ENCODE measurements around the gene HDAC11. TPM values are rescaled to one million over a fixed set of nuclear protein-coding genes. Genes with fewer than 3 reads are reported as not detected.

The HDAC11 gene
- total RNA-seq, 2 experiments from 2014 or later: 0.74 to 1.1 TPM

DNA sequence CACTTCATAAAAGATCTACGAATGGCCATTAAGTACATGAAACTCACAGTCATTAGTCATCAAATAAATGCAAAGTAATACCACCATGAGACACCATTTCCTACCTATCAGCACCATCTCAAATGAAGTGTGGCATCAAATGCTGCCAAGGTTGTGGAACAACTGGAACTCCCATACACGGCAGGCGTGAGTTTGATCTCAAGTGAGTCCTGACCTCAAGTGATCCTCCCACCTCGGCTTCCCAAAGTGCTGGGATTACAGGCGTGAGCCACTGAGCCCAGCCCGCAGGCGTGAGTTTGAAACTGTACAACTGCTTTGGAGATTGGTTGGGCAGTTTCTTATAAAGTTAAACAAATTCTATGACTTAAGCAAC, 28.8 kb upstream of the HDAC11 start:
- ChIA-PET CTCF (ENCODE audit: unreplicated experiment) (interaction anchor here (1.0 to 2.1 kb wide), 6 partner anchors 22 to 359 kb away, joined by 3 to 10 read pairs (median 6); no protein-coding TSS in a partner anchor), POLR2A (interaction anchor here (0.8 to 5.6 kb wide), 11 partner anchors 11 to 365 kb away, joined by 3 to 61 read pairs (median 6); partner anchors contain the start of gene NUP210)
- no peaks in the 10 kb centered on the region for H3K9me3 ChIP-seq (ENCODE audit: low read length)
- peak overlapping the region; percentile 75; the same call in 1 of the 2 replicates for H2AFZ ChIP-seq (ENCODE audit: low read length)
- H3K9me2 ChIP-seq (ENCODE audit: insufficient read depth, low read length): no peaks in the 10 kb centered on the region
- intact Hi-C loops (cut with micrococcal nuclease; ENCODE audit: unreplicated experiment): loop anchor here (5.0 to 10.0 kb wide), 2 partner anchors 216 to 339 kb away; no protein-coding TSS in a partner anchor
- H3K4me1 ChIP-seq (ENCODE audit: insufficient read depth, low read length, poor library complexity, severe bottlenecking): peaks cover 24% of the 10 kb centered on the region
- H3K4me3 ChIP-seq (ENCODE audit: low read depth, low read length, poor library complexity, severe bottlenecking): peak overlapping the region; percentile 65
- H4K20me1 ChIP-seq (ENCODE audit: insufficient read depth, low read length): no peaks in the 10 kb centered on the region
- TF ChIP-seq CTCF (conservative IDR thresholded peaks at IDR 0.05; ENCODE audit: low read length) (no peak), EZH2phosphoT487 (IDR thresholded peaks at IDR 0.05; ENCODE audit: borderline replicate concordance, low read depth, low read length) (no peak)
- no peaks in the 10 kb centered on the region for H3K36me3 ChIP-seq (ENCODE audit: insufficient read depth, low read length)
- no peaks in the 10 kb centered on the region for H3K79me2 ChIP-seq (ENCODE audit: insufficient read depth, low read depth, low read length)
- DNase-seq (ENCODE audit: low spot score): no peak
- H3K4me2 ChIP-seq (ENCODE audit: low read length): peak overlapping the region; percentile 81
- BruUV-seq (replicated peaks): TSS peak; percentile 95
- peak overlapping the region; percentile 83 for H3K27ac ChIP-seq (ENCODE audit: low read depth, low read length, poor library complexity, severe bottlenecking)

DNA sequence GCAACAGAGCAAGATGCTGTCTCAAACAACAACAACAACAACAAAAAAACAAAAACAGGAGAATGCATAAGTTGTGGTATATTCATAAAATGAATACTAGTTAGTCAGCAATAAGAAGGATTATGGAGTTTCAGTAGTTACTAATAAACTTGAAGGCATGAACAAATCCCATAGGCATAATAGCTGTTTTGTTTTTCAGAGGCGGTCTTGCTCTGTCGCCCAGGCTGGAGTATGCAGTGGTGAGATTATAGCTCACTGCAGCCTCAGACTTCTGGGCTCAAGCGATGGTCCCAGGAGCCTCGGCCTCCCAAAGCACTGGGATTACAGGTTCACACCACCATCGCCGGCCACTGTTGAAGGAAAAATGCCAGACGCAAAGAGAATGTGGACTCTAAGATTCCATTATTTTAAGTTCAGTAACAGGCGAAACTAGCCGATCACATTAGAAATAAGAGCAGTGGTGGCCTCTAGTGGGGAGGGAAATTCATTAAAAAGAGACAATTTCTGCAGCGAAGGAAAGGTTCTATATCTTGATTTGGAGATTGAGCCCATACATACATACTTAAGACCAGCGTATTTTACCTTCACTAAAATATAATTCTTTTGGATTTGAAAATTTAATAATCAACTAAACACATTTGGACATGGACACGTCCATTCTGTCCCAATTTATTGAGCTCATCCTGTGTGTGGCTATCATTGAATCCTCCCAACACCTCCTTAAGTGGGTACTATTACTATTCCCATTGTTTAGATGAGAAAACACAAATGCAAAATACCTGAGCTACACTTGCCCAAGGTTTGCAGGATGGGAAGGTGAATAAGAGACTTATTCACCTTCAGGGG, 27.4 kb upstream of the HDAC11 start:
- Histone ChIP-seq H3K4me1 (ENCODE audit: insufficient read depth, low read length, poor library complexity, severe bottlenecking) (peaks cover 24% of the 10 kb centered on the region), H3K36me3 (ENCODE audit: insufficient read depth, low read length) (no peaks in the 10 kb centered on the region), H3K79me2 (ENCODE audit: insufficient read depth, low read depth, low read length) (no peaks in the 10 kb centered on the region), H3K4me2 (ENCODE audit: low read length) (peak overlapping the region; percentile 81), H2AFZ (ENCODE audit: low read length) (peak overlapping the region; percentile 75), H4K20me1 (ENCODE audit: insufficient read depth, low read length) (no peaks in the 10 kb centered on the region), H3K9me3 (ENCODE audit: low read length) (no peaks in the 10 kb centered on the region), H3K4me3 (ENCODE audit: low read depth, low read length, poor library complexity, severe bottlenecking) (peak overlapping the region; percentile 65), H3K27ac (ENCODE audit: low read depth, low read length, poor library complexity, severe bottlenecking) (peak overlapping the region; percentile 83), H3K9me2 (ENCODE audit: insufficient read depth, low read length) (no peaks in the 10 kb centered on the region)
- intact Hi-C loops (cut with micrococcal nuclease; ENCODE audit: unreplicated experiment): loop anchor here (1.0 to 10.0 kb wide), 8 partner anchors 24 to 360 kb away; no protein-coding TSS in a partner anchor
- BruUV-seq (replicated peaks): no TSS peak
- TF ChIP-seq EZH2phosphoT487 (IDR thresholded peaks at IDR 0.05; ENCODE audit: borderline replicate concordance, low read depth, low read length) (no peak), CTCF (conservative IDR thresholded peaks at IDR 0.05; ENCODE audit: low read length) (peak; percentile 95)
- CTCF ChIA-PET (ENCODE audit: unreplicated experiment): interaction anchor here (0.6 to 2.1 kb wide), 17 partner anchors 8 to 361 kb away, joined by 3 to 10 read pairs (median 4); no protein-coding TSS in a partner anchor
- POLR2A ChIA-PET: interaction anchor here (0.9 to 5.6 kb wide), 13 partner anchors 24 to 366 kb away, joined by 3 to 61 read pairs (median 4); partner anchors contain the start of genes HDAC11 and NUP210
- peak; percentile 77 for DNase-seq (ENCODE audit: low spot score)

Measured in OCI-LY7 (cell line).